T-helper 1 cell (primary cell): ENCODE measurements around the gene ZNF564.
"Not testable (repeated sequence)": the region's sequence is repeated elsewhere in the genome, so short reads cannot be mapped to it uniquely, and the experiment has no call there.

Experiments used
- DNase-seq, 5 donors: peaks; one replicate each; pipeline ENCODE4 v3.0.0-alpha.2; 2012 to 2020
- total RNA-seq, 4 donors: gene quantifications; one replicate each; lab custom pipeline; 2026; lab: John Stamatoyannopoulos, UW

Gene ZNF564
- 1.3 to 2.7 (median 2.3) reads per million in 4 donors for total RNA-seq

DNA sequence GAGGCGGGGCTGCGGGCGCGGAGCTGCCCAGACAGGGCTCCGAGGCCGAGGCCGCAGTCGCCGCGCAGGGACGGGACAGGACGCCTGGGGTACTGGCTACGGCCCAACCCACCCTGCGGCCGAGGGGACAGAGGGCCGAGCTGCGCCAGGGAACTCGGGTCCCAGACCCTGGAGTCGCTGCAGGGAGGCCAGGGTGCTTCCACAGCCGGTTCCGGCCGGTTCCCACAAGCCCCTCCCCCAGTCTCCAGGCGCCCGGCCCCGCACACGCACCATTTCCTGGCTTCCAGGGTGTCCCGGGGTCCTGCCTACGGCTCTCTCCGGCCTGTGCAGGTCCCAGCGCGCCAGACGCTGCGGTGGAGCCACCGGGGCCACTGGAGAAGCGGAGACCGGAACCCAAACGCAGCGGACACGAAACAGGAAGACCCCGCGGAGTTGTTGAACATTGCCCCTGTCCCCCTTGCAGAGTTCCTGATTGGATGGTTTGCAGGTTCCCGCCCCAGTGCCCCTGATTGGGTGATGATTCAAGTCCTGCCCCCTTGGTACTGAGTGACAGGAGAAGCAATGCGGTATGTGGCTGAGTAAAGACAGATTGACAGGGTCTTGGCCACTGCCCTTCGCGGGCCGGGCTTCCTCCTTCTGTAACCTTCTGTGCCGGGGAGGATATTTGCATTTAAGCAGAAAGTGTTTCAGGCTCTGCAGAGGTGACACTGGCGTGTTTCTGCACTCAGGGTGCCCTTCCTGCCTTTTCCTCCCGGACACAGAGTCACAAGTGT, at the start of gene ZNF564:
Gene ZNF564, minus strand, starts transcription at position 423 of the 773 bp plus-strand sequence. Its CDS starts 150 bp downstream, at position 273.
- peak; percentile 77 to 97 (median 83) for DNase-seq

DNA sequence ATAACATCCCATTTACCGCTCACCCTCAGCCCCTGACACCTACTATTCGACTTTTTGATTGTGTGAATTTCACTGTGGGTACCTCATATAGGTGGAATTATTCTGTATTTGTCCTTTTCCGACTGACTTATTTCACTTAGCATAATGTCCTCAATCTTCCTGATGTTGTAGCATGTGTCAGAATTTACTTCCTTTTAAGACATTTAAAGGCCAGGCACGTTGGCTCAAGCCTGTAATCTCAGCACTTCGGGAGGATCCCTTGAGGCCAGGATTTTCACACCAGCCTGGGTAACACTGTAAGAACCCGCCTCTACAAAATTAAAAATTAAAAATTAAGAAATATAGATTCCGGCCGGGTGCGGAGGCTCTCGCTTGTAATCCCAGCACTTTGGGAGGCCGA, 46.3 kb upstream of the ZNF564 start:
- DNase-seq, result no peak

DNA sequence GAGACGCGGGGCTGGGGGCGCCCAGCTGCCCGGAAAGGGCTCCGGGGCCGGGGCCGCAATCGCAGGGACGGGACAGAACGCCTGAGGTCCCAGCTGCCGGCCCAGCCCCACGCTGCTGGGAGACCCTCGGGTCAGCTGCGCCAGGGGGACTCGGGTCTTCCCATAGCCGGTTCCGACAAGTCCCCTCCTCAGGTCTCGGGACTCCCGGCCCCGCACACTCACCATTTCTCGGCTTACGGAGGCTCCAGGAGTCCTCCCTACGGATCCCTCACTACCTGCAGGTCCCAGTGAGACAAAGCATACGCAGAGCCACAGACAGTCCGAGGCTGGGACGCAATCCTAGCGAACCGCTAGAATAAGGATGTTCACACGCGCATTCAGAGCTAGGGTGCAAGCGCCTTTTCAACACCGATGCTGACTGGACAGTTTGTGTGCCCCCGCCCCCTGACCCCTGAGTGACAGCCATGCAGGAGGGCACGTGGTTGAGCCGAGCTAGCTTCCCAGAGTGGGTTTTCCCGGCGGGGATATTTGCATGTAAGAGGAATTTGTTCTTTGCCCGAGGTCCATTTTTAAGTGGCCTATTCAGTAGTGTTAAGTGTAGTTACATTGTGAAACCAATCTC, 45.8 kb upstream of the ZNF564 start:
- no peak for DNase-seq

DNA sequence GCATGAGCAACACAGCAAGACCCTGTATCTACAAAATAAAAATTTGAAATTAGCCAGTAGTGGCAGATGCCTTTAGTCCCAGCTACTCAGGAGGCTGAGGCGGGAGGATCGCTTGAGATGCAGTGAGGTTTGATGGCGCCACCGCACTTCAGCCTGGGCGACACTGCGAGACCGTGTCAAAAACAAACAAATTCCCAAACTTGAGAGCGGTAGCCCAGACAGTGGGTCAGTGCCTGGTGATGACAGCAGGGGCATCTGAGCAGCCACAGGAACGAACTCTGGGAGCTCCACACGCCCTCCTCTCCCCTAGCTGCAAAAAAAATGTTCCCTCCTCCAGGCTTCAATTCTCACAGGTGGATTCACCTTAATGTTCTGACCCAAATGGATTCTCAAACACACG, 45.2 kb upstream of the ZNF564 start:
- no peak for DNase-seq

DNA sequence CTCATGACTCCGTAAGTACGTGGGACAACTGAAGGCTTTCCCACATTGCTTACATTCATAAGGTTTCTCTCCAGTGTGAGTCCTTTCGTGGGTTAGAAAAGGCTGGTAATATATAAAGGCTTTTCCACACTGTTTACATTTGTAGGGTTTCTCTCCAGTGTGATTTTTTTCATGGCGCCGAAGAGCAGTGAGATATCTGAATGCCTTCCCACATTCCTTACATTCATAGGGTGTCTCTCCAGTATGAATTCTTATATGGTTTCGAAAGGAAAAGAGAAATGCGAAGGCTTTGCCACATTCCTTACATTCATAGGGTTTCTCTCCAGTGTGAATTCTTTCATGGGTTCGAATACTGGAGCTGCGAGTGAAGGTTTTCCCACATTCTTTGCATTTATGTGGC, 29.8 kb upstream of the ZNF564 start:
- DNase-seq, result no peak

DNA sequence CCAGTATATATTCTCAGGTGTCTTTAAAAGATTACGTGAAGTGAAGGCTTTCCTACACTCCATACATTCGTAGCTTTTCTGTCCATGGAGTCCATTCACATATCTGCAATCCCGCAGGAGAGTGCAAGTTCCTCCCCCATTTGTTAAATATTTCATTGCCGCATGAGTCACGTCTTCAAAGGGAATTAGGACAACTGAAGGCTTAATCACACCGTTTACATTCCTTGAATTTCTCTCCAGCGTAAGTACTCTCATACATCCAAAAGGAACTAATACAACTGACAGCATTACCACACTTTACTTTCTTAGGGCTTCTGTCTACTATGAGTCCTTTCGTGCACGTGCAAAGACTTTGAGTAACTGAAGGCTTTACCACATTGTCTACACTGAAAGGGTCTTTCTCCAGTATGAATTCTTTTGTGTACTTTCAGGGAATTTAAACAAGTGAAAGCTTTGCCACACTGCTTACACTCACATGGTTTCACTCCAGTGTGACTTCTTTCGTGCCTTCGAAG, 29.0 kb upstream of the ZNF564 start:
- no peak for DNase-seq

DNA sequence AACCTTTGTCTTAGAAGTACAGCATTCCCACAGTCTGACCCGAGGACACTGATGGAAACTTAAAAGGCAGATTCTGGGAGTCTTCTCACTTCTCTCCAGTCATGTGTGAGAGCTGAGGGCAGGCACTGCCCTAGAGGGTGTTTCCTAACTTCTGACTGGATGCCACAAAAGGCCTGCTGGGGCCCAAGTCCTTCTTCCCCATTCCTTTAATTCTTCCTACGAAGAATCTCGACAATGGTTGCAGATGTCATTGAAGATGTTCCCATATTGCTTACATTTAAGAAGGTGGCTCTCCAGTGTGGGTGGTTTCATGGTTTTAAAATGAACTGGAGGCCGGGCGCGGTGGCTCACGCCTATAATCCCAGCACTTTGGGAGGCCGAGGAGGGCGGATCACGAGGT, 27.4 kb upstream of the ZNF564 start:
- no peak for DNase-seq

DNA sequence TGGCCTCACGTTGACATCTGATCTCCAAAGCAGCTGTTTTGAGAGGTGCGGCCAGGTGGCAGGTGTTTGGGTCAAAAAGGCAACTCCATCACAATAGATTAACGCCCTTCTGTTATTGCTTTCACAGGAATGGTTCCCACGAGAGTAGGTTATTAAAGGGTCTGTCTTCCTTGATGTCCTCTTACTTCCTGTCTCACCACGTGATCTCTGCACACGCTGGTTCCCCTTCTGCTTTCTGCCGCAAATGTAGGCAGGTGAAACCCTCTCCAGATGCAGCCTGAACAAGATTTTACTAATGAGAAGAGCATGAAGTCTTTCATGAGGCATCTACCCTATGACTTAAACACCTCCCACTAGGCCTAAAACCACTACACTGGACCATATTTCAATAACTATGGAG, 22.8 kb upstream of the ZNF564 start:
- DNase-seq, result no peak

DNA sequence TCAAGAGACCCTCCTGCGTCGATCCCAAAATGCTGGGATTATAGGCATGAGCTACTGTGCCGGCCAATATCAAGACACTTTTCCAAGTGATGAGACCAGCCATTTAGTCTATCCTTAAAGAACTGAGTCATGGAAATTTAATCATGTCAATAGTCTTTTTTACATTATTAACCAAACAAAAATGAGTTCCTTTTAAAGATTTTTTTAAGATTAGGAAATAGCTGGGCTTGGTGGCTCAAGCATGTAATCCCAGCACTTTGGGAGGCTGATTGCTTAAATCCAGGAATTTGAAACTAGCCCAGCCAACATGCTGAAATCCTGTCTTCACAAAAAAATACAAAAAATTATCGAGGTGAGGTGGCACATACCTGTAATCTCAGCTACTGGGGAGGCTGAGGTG, 16.7 kb upstream of the ZNF564 start:
- no peak for DNase-seq

DNA sequence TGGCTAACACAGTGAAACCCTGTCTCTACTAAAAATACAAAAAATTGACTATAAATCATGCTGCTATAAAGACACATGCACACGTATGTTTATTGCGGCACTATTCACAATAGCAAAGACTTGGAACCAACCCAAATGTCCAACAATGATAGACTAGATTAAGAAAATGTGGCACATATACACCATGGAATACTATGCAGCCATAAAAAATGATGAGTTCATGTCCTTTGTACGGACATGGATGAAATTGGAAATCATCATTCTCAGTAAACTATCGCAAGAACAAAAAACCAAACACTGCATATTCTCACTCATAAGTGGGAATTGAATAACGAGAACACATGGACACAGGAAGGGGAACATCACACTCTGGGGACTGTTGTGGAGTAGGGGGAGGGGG, 15.1 kb upstream of the ZNF564 start:
- DNase-seq, result not testable (repeated sequence)

DNA sequence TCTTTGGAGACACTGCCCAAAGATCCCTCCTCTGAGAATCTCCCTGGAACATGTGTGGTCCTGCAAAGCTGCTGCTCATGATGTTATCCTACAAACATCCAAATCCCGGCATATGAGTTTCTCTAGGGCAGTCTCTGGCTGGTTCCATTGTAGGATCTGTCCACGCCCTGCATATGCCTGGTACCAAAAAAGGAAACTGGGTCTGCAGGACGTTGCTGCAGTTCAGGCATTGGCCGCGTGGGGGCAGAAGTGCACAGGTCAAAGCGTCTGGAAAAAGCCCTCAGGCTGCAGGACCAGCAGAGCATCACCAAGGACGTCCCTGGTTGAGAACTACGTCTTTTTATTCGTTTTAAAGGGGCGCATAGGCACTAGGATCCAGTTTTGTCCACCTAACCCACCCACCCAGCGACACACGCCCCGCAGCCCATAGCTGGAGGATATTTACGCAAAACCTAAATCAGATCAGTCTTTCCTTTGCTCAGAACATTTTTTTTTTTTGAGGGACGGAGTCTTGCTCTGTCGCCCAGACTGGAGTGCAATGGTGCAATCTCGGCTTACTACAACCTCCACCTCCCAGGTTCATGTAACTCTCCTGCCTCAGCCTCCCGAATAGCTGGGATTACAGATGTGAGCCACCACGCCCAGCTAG, 12.9 kb upstream of the ZNF564 start:
- DNase-seq, result peak; percentile 69 to 90 (median 84)

DNA sequence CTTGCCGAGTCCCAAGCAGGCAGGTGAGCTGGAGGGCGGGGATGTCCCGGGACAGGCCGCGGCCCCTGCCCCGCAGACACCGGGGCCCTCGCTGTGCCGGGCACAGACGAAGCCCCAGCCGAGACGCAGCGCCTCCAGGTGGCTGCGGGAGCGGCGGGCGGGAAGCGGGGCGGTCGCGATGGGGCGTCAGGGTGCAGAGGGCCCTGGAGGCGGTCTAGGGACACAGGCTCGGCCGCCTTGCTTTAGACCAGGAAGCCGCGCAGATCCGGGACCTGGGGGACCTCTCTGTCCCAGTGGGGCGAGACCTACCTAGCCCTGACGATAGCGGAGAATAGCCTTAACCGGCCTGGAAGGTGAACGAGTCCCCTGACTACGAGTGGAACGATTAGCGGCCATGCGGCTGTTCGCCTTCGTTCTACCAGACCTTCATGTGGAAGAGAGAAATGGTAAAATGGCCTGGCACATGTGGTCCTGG, 4.2 kb upstream of the ZNF564 start:
- DNase-seq, result no peak

DNA sequence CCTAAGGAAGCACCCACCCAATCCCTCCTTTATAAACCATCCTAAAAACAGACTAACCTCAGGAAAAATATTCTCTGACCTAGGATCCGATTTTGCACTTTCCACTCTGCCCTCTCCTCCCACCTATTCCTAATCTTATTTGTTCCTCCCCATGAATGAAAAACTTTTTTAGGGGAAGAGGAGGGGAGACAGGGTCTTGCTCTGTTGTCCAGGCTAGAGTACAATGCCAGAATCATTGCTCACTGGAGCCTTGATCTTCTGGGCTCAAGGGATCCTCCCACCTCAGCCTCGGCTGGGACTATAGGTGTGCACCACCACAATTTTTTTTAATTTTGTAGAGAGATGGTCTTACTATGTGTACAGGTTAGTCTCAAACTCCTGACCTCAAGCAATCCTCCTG, 4.4 kb downstream of the ZNF564 start:
- no peak for DNase-seq

DNA sequence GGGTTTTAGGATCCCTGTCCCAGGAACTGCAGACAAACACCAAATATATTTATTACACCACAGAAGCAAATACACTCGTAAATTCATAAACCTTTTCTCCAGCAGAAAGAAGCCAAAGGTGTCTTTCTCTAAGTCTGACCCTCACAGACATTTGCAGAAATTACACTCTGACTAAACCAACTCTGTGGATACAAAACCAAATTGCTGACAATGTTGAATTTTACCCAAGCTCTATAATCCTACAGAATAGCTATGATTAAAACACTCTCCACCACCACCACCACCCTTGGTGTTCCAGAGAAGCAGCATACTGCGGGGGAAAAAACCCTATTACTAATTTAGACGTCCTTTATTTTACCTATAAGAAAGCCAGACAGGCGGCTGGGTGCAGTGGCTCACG, 5.2 kb downstream of the ZNF564 start:
- no peak for DNase-seq

DNA sequence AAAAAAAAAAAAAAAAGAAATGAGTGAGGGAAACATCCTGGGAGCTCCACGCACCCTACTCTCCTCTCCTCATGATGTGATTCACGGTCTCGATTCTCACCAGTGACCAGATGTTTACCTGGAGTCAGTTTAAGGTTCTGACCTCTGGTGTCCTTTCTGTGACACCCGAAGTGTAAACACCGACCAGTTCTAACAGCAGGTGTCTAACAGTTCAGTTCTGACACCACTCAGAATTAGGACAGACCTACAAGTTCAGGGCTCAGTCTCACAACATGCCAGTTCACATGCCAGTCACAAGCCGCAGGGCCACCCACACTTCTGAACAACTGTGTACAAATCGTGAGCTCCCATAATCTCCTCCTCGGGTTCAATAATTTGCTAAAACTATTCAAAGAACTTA, 6.0 kb downstream of the ZNF564 start:
- DNase-seq, result no peak

DNA sequence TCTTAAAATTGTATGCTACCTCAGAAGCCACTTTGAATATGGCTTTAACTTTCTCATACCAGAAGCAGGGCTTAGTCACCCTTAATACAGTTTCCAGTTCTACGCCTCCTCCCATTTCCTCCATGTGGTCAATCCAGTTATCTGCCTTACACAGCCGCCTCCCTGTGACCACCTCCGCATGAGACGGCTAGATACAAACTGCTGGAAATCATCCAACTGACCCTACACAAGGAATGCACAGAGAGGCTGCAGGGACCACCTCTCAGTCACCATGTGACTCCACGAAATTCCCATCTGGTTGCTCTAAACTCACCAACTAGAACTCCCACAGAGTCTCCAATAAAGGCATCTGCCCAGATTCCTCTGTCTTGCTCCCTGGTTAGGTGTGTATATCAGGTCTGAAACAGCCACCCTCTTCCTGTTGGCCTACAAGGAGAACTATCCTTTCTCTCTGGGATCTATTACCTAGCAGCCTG, 6.8 kb downstream of the ZNF564 start:
- no peak for DNase-seq

DNA sequence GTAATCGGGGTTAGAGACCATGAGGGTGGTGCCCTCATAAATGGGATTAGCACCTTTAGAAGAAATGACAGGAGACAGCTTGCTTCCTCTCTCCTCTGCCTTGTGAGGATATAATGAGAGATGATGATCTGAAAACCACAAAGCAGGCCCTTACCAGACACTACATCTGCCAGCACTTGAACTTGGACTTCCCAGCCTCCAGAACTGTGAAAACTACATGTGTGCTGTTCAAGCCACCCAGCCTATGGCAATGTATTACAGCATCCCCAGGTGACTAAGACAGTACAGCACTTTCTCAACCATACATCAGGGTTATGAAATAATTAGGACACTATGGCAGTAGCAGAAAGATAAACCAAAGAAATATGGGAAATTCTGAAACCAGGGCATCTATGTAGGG, 7.4 kb downstream of the ZNF564 start:
- DNase-seq, result no peak

DNA sequence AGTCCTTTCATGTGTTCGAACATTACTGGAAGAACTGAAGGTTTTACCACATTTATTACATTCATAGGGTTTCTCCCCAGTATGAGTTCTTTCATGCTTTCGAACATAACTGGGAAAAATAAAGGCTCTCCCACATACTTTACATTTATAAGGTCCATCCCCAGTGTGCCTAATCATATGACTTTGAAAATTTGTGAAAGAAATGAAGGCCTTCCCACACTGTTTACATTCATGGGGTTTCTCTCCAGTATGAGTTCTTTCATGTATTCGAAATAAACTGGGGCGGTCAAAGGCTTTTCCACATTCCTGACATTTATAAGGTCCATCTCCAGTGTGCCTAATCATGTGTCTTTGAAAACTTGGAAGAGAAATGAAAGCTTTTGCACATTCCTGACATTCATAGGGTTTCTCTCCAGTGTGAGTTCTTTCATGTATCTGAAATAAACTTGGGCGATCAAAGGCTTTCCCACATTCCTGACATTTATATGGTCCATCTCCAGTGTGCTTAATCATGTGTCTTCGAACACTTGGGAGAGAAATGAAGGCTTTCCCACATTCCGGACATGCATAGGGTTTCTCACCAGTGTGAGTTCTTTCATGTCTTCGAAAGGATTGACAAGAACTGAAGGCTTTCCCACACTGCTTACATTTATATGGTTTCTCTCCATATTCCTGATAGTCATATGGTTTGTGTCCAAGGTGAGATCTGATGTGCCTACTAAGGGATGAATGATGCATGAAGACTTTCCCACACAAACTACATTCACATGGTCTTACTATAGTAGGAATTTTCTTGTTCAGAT, 24.0 kb downstream of the ZNF564 start:
- peak in 1 of 5 donors; percentile 27 for DNase-seq

DNA sequence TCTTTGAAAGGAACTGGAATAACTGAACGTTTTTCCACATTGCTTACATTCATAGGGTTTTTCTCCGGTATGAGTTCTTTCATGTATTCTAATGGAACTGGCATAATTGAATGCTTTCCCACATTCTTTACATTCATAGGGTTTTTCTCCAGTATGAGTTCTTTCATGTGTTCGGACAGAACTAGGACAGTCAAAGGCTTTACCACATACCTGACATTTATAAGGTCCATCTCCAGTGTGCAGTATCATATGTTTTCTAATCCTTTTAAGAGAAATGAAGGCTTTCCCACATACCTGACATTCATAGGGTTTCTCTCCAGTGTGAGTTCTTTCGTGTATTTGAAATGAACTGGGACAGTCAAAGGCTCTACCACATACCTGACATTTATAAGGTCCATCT, 24.7 kb downstream of the ZNF564 start:
- no peak for DNase-seq

DNA sequence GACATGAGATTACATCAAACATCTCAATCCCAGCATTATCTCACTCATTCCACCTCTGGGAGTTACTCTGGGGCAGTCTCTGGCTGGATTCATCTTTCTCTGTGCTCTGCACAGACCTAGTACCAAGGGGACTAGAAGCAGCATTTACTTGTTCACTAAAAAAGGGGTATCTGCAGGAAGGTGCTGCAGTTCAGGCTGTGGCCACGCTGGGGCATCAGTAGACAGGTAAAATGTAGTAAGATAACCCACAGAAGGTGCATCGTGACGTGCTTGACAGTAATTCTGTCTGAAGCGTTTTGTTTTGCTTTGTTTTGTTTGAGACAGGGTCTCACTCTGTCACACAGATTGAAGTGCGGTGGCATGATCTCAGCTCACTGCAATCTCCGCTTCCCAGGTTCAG, 29.3 kb downstream of the ZNF564 start:
- DNase-seq, result no peak

DNA sequence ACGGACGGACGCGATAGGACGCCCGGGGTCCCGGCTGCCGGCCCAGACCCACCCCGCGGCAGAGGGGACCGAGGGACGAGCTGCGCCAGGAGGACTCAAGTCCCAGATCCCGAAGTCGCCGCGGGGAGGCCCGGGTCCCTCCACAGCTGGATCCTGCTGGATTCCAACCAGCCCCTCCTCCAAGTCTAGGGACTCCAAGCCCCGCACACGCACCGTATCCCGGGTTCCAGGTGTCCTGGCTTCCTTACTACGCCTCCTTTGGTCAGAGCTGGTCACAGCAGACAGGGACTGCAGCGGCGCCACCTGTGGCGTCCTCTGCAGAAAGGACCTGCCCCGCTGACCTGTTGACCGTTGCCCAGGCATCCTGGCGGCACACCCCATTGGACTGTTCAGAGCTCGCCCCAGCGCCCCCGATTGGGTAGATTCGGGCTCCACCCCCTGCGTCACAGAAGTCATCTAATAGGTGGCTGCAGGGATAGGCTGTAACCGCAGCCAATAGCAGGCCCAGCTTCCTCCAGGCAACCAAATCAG, 37.7 kb downstream of the ZNF564 start:
- no peak for DNase-seq

DNA sequence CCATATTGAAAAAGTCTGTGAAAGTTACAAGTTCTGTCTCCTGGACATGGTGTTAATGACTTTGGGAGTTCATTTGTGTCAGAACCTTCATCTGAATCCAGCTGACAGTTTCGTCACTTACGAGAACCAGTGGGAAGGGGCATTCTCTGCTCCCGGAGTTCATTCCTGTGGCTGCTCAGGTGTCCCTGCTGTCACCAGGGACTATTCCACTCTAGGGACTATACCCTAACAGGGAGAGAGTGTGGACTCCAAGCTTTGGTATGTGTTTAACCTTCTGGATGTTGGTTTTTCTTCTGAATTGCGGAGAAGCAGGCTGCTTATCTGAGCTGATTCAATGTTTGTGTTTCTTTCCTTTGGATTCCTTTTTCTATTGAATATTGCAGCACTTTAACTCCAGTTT, 54.2 kb downstream of the ZNF564 start:
- no peak for DNase-seq
